Stimulated activated CD4-positive, alpha-beta T cell treated with anti-CD3 and anti-CD28 coated beads, Interleukin-12 subunit alpha, Interleukin-12 subunit beta, amount 100 ng/mL, for 4 hours (primary cell): ENCODE measurements around the gene GALM.
"Not testable (repeated sequence)": the region's sequence is repeated elsewhere in the genome, so short reads cannot be mapped to it uniquely, and the experiment has no call there.

ENCODE experiments used
- DNase-seq: peaks from one replicate; pipeline ENCODE4 v3.0.0-alpha.2; 2020

The GALM gene

DNA sequence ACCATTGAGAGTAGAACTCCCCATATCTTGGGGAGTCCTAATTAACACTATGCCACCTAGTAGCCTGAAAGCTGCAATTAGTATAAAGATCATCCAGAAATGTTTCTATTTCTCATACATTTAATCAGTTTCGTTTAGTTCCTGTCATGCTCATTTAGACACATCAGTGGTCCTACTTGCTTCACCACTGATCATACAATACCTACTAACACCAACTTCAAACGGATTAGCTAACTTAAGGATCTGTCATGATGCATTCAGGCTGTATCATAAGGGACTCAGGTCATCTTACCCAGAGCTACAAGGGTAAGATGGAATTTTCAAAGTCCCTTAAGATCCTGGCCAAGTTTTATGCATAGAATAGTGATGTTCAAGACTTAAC, 78.5 kb downstream of the GALM start:
- no peak for DNase-seq

- DNase-seq, result no peak
These were observed 79.4 kb downstream of the GALM start for GRCh38 chr2:38745267-38745666.

DNA sequence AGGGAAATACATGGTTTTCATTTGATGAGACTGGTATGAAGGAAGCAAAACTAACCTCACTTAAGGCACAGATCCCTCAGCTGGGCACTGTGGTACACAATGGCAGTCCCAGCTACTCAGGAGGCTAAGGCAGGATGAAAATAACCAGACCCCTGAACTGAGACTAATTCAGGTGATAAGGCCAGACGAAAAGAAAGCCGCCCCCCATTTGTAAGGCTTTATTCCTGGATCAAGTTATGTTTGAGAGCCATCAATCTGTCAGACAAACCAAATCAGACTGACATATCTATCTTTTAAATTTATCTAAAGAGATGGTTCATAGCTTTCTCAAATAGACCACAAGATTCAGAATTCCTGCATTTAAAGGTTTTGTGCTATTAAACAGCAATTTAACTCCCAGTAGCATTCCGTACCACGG, 81.1 kb downstream of the GALM start:
- DNase-seq, result no peak

- no peak for DNase-seq
These were observed 81.9 kb downstream of the GALM start for GRCh38 chr2:38747819-38748218.

- no peak for DNase-seq
These were observed 82.5 kb downstream of the GALM start for GRCh38 chr2:38748391-38748790.

GRCh38 chr2:38748943-38749804, 83.3 kb downstream of the GALM start:
- DNase-seq, result no peak

- DNase-seq, result peak; percentile 51
These were observed 84.3 kb downstream of the GALM start for GRCh38 chr2:38750011-38750890.

- peak; percentile 98 for DNase-seq
These were observed 85.1 kb downstream of the GALM start, which contains the start of gene SRSF7 for GRCh38 chr2:38750891-38751595. Gene SRSF7 (minus strand): TSS chr2:38751361. CDS start chr2:38751256, 105 bp downstream.

- DNase-seq, result no peak
These were observed 85.9 kb downstream of the GALM start for GRCh38 chr2:38751596-38752410.

- DNase-seq, result no peak
These were observed 88.1 kb downstream of the GALM start for GRCh38 chr2:38754049-38754448.

GRCh38 chr2:38754506-38754905, 88.6 kb downstream of the GALM start:
- DNase-seq, result no peak

DNA sequence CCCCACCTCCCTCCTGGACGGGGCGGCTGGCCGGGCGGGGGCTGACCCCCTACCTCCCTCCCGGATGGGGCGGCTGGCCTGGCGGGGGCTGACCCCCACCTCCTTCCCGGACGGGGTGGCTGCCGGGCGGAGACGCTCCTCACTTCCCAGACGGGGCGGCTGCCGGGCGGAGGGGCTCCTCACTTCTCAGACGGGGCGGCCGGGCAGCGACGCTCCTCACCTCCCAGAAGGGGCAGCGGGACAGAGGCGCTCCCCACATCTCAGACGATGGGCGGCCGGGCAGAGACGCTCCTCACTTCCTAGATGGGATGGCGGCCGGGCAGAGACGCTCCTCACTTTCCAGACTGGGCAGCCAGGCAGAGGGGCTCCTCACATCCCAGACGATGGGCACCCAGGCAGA, 90.0 kb downstream of the GALM start:
- DNase-seq, result not testable (repeated sequence)

GRCh38 chr2:38763228-38763627, 97.3 kb downstream of the GALM start:
- no peak for DNase-seq

GRCh38 chr2:38763728-38764127, 97.8 kb downstream of the GALM start:
- DNase-seq, result no peak

GRCh38 chr2:38765149-38765548, 99.2 kb downstream of the GALM start:
- no peak for DNase-seq

DNA sequence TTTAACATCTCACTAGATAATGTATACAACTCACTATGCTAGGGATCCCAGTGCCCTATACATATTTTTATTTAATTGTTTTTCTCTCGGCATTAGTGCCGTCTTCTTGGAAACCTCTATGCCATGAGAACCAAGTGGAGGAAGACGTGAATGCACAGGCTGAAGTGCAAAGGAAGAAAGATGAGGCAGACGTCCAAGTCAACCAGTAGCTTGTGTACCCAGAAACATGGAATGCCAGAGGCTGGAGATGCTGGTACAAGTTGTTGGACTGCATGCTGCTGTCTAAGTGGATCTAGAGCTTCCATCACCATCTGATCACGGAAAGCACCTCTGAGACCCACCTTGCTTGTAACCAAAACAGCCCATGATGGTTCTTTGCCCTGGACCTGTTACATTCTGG, 99.6 kb downstream of the GALM start:
- DNase-seq, result no peak

GRCh38 chr2:38771632-38772031, 105.7 kb downstream of the GALM start:
- DNase-seq, result no peak

- DNase-seq, result no peak
These were observed 109.4 kb downstream of the GALM start for GRCh38 chr2:38775097-38775920.

DNA sequence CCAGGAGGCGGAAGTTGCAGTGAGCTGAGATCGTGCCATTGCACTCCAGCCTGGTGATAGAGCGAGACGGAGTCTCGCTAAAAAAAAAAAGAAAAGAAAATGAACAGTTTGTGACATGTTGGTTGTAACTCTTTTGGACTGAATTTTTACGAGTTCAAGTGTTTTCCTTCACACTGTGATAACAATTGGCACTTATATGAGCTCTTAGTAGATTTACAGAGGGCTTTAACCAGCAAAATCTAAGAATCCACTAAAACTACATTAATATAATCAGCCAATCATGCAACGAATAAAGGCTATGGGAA, 110.0 kb downstream of the GALM start:
- DNase-seq, result no peak

DNA sequence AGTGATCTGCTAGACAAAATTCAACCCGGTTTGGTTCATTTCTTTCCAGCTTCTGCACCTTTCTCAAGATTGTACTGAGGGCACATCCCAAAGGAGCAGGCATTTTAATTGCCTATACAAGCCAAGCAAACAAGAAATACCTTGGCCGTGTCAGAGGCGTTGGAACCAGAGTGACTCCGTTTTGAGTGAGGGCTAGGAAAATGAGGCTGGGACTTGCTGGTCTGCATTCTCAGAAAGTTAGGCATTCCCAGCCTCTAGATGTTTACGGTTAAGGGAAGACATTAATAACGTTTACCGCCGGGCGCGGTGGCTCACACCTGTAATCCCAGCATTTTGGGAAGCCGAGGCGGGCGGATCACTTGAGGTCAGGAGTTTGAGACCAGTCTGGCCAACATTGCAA, 110.6 kb downstream of the GALM start:
- no peak for DNase-seq

DNA sequence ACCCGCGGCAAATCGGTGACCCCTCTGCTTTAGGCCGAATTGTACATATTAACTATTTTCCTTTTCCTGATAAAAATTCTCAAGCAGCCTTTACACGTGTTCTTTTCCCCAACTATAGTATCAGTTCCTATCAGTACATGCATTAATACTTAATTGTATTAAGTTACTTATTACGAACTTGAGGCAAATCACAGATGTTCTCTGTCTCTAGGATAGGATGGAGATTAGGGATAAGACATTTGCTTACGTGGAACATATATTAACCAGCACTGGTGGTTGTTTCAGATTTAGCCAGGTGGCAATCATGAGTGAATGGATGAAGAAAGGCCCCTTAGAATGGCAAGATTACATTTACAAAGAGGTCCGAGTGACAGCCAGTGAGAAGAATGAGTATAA, 112.8 kb downstream of the GALM start:
- DNase-seq, result no peak

DNA sequence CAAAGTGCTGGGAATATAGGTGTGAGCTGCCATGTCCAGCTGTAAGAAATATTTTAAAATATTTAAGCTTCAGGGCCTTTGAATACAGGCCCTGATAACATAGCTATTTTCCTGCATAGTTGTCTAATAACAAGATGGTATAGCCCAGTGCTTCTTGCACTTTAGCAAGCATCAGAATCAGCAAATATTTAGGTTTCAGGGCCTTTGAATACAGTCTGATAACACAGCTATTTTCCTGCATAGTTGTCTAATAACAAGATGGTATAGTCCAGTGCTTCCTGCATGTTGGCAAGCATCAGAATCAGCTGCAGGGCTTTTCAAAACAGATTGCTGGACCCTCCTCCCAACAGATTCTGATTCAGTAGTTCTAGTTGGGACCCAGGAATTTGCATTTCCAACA, 117.7 kb downstream of the GALM start:
- no peak for DNase-seq
